HL-60 (cell line): ENCODE measurements around the gene NID2.

Experiments
- GABPA ChIP-seq: IDR thresholded peaks from 2 replicates; pipeline ENCODE4 v1.6.1; 2012; ENCODE audit warnings: low read depth
- POLR2AphosphoS5 ChIP-seq: IDR thresholded peaks from 2 replicates; pipeline ENCODE4 v1.6.1; 2012; ENCODE audit warnings: low read depth
- SPI1 ChIP-seq: IDR thresholded peaks from 2 replicates; pipeline ENCODE4 v1.6.1; 2012; ENCODE audit warnings: low read depth, mild to moderate bottlenecking, borderline replicate concordance
- TF ChIP-seq, protein P1 (sequence below): IDR thresholded peaks from one replicate; pipeline ENCODE4 v1.5.1; 2011; ENCODE audit warnings: low read length, control low read depth, inconsistent platforms; ENCODE audit not compliant: insufficient read depth
- TF ChIP-seq, protein P2 (sequence below): IDR thresholded peaks from 2 replicates; pipeline ENCODE4 v1.6.1; 2012; ENCODE audit warnings: low read depth; ENCODE audit not compliant: insufficient replicate concordance

DNA sequence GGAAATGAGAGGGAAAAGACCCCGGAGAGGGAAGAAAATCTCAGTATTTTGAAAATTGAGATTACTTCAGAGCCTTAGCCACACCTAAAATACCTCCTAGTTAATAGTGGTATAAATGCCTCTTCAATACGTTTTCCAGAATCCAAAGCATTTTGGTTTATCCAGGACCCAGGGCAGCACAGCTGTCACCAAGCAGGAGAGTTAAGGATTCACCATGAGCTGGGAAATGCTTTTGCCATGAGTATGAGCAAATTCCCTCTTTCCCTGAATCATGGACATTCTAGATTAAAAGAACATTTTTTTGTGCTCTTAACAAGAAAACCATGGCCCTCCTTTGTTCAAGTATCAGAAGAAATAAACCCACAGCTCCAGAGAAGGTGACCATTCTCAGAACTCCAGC lies 101.3 kb downstream of the NID2 start:
- TF ChIP-seq GABPA (no peak), POLR2AphosphoS5 (no peak), SPI1 (no peak)
- TF ChIP-seq, protein P1, sequence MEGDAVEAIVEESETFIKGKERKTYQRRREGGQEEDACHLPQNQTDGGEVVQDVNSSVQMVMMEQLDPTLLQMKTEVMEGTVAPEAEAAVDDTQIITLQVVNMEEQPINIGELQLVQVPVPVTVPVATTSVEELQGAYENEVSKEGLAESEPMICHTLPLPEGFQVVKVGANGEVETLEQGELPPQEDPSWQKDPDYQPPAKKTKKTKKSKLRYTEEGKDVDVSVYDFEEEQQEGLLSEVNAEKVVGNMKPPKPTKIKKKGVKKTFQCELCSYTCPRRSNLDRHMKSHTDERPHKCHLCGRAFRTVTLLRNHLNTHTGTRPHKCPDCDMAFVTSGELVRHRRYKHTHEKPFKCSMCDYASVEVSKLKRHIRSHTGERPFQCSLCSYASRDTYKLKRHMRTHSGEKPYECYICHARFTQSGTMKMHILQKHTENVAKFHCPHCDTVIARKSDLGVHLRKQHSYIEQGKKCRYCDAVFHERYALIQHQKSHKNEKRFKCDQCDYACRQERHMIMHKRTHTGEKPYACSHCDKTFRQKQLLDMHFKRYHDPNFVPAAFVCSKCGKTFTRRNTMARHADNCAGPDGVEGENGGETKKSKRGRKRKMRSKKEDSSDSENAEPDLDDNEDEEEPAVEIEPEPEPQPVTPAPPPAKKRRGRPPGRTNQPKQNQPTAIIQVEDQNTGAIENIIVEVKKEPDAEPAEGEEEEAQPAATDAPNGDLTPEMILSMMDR = no peak
- TF ChIP-seq, protein P2, sequence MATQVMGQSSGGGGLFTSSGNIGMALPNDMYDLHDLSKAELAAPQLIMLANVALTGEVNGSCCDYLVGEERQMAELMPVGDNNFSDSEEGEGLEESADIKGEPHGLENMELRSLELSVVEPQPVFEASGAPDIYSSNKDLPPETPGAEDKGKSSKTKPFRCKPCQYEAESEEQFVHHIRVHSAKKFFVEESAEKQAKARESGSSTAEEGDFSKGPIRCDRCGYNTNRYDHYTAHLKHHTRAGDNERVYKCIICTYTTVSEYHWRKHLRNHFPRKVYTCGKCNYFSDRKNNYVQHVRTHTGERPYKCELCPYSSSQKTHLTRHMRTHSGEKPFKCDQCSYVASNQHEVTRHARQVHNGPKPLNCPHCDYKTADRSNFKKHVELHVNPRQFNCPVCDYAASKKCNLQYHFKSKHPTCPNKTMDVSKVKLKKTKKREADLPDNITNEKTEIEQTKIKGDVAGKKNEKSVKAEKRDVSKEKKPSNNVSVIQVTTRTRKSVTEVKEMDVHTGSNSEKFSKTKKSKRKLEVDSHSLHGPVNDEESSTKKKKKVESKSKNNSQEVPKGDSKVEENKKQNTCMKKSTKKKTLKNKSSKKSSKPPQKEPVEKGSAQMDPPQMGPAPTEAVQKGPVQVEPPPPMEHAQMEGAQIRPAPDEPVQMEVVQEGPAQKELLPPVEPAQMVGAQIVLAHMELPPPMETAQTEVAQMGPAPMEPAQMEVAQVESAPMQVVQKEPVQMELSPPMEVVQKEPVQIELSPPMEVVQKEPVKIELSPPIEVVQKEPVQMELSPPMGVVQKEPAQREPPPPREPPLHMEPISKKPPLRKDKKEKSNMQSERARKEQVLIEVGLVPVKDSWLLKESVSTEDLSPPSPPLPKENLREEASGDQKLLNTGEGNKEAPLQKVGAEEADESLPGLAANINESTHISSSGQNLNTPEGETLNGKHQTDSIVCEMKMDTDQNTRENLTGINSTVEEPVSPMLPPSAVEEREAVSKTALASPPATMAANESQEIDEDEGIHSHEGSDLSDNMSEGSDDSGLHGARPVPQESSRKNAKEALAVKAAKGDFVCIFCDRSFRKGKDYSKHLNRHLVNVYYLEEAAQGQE = no peak
